ENCODE data around the gene SLC5A6. TPM values are rescaled to one million over a fixed set of nuclear protein-coding genes. Genes with fewer than 3 reads are reported as not detected.
"Not testable (repeated sequence)": the region's sequence is repeated elsewhere in the genome, so short reads cannot be mapped to it uniquely, and the experiment has no call there.

SLC5A6 gene
- total RNA-seq, 1 experiment from 2014 or later: 15.9 TPM

DNA sequence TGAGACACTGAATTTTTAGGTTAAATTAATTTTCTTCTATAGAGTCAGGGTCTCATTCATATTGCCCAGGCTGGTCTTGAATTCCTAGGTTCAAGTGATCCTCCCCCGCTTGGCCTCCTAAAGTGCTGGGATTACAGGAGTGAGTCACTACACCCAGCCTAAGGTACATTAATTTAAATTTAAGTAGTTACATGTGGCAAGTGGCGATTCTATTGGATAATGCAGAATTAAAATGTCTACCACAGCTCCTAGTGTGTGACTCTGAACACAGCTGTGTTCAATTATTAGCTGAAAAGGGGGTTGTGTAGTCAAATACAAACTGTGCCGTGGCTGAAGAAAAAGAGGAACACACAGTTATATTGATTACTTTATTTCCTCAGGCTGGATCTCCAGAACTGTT, 2.9 kb upstream of the SLC5A6 start:
- no peak for DNase-seq (ENCODE audit: low read depth)
- in situ Hi-C loops (cut with HindIII; ENCODE audit: low pct_unique_long_range_greater_than_20kb, low sequenced_read_pairs): no loop called here

DNA sequence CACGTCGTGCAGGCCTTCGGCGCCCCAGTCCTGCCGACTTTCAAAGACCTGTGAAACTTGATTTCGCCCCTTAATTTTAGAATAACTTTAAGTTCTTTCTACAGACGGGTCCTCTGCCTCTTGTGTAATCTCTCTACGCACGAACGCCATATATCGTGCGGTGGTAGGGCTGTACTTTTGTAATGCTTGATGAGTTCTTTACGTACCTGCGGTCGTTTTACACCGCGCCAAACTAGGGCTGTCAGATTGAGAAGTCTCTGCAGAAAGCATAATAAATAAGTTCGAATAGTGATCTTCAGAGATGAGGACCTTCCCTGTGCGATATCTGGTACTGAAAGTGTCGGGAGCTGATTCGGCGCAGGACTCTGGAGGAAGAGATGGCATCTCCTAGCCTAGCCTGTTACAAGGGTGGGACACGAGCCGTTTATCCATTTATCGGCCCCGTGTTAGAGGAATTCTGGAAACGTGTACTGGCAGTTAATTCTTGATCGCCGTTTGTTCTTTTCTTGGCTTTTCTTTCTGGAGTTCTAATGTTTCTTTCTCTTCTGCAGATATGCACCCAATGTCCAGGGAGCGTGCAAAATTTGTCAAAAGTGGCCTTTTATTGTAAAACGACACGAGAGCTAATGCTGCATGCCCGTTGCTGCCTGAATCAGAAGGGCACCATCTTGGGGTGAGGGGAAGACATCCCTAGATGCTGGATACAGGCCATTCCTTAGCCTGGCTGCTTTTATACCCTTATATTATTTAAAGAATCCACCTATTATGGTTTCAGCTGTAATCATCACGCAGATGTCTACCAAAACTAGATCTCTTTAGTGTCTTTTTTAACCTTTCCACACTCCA, 781 bp upstream of the SLC5A6 start:
- peak; percentile 22 for DNase-seq (ENCODE audit: low read depth)
- in situ Hi-C loops (cut with HindIII; ENCODE audit: low pct_unique_long_range_greater_than_20kb, low sequenced_read_pairs): no loop called here

DNA sequence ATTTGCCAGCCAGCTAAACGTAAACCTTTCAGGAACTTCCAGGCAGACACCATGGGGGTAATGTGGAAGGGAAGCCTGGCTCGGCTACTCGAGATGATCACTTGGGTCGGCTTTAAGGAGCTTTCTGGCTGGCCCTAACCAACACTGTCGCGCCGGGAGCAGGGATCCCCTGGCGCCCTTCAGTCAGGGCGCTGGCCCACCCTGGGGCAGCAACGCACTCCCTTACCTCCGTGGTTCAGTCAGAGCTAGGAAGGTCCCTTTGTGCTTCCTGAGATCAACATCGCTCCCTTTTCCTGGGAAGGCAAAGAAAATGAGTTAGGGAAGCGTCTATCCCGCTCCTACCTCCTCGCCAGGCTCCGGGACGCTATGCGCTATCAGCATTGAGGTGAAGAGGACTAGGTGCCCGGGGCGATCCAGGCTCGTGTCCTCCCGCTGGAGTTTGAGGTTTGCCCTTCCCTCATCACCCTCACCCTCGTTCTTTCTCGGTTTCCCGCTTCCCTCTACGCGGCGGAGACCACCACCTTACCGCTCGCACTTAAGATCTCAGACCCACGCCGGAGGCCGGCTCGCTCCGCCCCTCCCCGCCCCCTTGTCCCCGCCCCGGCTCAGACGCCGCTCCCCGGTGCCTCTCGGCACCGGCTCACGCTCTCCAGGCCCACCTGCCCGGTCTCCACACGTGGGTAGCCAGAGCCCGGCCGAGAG, 676 bp downstream of the SLC5A6 start:
- in situ Hi-C loops (cut with HindIII; ENCODE audit: low pct_unique_long_range_greater_than_20kb, low sequenced_read_pairs): no loop called here
- peak; percentile 30 for DNase-seq (ENCODE audit: low read depth)

DNA sequence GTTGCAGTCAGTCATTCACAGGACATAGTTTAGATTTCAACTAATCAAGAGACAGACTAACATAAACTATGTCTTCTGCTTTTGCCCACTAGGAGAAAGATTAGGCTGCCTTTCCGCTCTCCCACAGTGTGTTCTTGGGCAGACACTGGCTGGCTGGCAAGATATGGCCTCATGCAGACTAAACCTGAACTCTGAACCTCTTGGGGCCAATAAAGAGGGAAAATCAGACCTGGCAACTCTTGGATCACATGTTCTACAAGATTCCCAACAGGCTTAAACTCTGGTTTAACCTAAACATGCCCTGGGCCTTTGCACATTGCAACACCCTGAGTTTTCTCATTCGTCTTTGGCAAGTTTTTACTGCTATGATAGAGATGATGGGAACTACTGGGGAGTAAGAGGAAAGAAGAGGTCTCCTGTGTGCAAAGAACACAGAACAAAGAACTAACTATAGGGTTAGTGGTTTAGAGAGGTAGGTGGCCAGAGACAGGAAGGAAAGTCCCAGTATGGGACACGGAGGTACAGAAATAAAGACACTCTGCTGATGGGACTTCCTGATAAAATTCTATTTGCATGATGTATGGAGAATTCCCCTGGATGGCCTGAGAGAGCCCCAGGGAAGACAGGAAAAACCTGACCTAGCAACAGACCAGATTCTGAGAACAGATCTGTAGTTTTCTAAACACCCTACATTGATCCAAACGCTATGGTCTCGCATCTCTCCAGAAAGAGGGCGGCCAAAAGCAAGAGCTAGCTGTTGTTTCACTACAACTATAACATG, 2.3 kb downstream of the SLC5A6 start:
- in situ Hi-C loops (cut with HindIII; ENCODE audit: low pct_unique_long_range_greater_than_20kb, low sequenced_read_pairs): no loop called here
- no peak for DNase-seq (ENCODE audit: low read depth)

DNA sequence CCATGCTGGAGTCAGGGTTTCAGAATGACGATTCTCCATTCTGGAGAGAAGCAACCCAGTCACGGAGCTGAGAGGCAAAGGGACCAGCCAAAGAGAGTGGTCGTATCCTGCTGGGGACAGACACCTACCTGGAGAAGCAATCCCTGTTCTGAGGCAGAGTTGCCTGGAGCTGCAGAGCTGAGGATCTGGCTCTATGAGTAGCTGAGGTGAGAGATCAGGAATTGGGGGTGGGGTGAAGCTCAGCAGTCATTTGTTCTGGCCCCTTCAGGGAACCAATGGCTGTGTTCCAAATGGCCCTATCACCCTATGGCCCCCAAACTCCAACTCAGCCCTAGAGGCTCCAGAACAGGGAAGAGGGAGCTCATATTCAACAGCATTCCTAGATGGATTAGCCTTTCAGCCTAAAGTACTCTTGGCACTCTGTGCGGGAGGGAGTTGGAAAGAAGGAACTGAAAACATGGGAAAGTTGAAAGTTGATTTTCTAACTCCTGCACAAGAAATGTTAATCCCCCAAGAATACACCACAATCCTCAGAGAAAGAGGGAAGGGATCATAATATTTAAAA, 3.5 kb downstream of the SLC5A6 start:
- DNase-seq (ENCODE audit: low read depth): no peak
- in situ Hi-C loops (cut with HindIII; ENCODE audit: low pct_unique_long_range_greater_than_20kb, low sequenced_read_pairs): no loop called here

DNA sequence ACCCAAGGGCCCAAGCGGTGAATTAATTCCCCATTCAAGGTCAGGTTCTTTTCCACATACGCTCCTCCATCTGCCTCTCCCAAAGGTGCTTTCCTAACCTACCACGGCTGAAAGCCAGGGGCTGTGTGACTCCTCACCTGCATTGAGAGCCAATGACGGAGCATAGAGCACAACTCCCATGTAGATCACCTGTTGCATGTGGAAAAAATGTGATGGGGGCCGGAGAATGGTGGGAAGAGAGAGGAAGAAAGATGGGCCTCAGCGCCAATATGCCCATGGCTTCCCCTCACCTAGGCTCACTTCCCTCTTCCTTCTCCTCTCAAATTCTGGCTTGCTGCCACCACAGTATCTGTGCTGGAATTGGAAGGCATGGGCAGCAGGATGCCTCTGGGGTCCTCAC, 5.7 kb downstream of the SLC5A6 start:
- in situ Hi-C loops (cut with HindIII; ENCODE audit: low pct_unique_long_range_greater_than_20kb, low sequenced_read_pairs): no loop called here
- DNase-seq (ENCODE audit: low read depth): no peak

DNA sequence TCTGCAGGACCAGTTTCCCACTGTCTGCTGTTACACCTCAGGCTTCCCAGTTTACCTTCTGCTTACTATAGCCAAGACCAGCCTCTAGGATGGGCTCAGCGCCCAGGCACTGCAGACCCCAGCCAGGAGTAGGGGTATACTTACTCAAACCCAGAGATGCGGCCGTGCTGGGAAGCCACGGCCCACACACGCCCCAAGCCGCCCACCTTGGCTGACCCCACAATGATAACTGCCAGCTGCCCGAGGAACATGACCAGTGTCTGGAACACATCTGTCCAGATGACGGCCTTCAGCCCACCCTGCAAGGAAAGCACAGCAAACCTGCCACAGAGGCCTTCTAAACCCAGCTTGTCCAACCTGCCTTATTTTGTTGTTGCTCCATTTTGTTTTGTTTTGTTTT, 6.9 kb downstream of the SLC5A6 start:
- in situ Hi-C loops (cut with HindIII; ENCODE audit: low pct_unique_long_range_greater_than_20kb, low sequenced_read_pairs): no loop called here
- no peak for DNase-seq (ENCODE audit: low read depth)

DNA sequence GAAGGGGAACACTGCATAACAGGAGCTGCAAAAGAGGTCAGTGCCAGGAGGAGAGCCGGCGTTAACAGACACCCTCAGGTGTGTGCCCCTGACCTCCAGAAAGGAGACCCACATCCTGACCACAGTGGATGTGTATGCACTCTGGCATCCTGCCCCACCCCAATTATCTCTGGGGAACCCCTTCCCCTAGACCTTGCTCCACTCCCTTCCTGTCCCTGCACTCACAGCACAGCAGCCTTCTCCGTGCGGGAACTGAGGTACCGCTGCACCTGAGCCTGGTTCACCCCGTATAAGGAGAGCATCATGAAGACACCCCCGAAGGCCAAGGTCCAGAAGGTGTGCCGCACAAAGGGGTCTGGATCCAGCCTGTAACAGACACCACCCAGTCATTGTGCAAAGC, 7.5 kb downstream of the SLC5A6 start:
- DNase-seq (ENCODE audit: low read depth): no peak
- in situ Hi-C loops (cut with HindIII; ENCODE audit: low pct_unique_long_range_greater_than_20kb, low sequenced_read_pairs): no loop called here

DNA sequence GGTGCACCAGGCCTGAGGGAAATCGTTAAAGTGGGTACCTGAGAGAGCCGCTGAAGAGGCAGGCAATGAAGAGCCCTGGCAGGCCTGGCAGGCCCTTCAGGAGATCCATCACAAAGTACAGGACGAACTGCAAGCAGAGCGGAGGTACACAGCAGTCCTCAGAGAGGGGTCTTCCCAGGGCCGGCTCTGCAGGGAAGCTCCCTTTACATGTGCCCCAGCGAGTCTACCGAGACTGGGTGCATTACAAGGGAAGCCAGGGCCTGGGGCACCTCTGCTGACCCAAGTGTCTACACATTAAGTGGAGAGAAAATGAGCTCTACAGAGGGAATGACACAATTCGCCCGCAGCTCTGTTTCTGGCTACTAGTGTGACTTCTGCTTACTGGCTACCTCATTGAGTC, 8.3 kb downstream of the SLC5A6 start:
- in situ Hi-C loops (cut with HindIII; ENCODE audit: low pct_unique_long_range_greater_than_20kb, low sequenced_read_pairs): no loop called here
- DNase-seq (ENCODE audit: low read depth): no peak

DNA sequence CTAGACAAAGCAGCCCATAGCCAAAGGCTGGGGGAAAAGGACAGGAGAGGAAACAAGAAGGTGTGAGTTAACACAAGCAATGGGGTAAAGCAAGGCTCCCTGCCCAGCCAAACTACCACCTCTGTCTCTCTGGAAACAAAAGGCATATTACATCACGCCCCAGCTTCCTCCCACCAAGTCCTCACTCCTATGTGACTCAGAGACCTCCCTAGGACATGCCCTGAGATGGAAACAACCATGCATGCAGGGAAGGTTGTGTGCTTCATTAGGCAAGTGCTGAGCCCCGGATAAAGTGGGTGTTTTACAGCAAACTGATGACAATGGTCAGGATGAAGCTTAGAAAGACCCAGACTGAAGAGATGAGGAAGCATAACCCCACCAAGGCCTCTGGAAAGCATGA, 9.2 kb downstream of the SLC5A6 start:
- peak; percentile 23 for DNase-seq (ENCODE audit: low read depth)
- in situ Hi-C loops (cut with HindIII; ENCODE audit: low pct_unique_long_range_greater_than_20kb, low sequenced_read_pairs): no loop called here

DNA sequence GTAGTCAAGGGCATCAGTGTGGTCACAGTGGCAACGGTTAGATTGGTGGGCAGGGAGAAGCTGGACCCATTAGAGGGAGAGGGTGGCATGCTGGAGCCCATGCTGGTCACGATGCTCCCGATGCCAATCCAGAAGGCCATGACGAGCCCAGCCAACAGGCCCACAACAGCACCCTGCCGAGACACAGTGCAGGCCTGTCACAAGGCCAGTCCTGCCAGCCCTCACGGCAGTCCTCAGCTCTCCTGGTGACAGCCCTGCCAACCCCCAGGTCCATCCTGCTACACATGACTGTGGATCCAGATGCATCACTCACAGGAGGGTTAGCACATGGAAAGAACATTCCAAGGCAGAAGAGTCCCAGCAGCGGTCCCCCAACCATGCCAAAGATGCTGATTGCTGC, 10.4 kb downstream of the SLC5A6 start:
- no peak for DNase-seq (ENCODE audit: low read depth)
- in situ Hi-C loops (cut with HindIII; ENCODE audit: low pct_unique_long_range_greater_than_20kb, low sequenced_read_pairs): no loop called here

DNA sequence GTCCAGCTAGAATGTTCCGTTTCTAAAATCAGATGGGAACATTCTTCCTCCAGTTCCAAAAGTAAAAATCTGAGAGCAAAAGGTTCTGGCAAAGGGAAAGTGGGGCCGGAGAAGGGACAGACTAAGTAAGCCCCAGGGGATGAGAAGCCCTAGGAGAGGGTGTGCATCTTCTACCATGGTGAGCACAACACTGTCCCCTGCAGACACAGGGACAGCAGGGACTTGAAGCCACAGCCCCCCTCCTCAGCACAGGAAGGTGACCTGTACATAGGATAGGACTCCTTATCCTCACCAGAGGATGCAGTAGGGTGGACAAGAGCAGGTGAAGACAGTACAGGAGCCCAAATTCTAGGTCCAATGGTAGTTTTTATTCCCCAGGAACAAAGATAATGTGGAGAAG, 12.8 kb downstream of the SLC5A6 start:
- DNase-seq (ENCODE audit: low read depth): no peak
- in situ Hi-C loops (cut with HindIII; ENCODE audit: low pct_unique_long_range_greater_than_20kb, low sequenced_read_pairs): no loop called here

DNA sequence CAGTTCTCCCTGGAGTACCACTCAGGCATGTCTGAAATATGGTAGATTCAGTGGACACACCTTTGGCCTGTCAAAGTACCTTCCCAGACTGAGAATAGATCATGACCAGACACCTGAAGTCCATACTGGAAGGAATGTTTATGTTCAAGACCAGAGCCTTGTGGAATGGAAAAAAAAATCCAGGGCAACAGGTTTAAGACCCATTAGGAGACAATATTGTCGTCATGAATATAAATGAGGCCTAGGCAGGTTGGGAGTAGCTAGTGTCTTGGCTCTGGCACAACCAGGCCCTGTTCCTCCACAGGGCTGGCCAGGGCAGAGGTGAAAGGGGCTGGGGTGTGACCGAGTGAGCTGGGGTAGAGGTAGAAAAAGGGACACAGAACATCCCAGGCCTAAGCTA, 13.4 kb downstream of the SLC5A6 start:
- DNase-seq (ENCODE audit: low read depth): no peak
- in situ Hi-C loops (cut with HindIII; ENCODE audit: low pct_unique_long_range_greater_than_20kb, low sequenced_read_pairs): no loop called here

DNA sequence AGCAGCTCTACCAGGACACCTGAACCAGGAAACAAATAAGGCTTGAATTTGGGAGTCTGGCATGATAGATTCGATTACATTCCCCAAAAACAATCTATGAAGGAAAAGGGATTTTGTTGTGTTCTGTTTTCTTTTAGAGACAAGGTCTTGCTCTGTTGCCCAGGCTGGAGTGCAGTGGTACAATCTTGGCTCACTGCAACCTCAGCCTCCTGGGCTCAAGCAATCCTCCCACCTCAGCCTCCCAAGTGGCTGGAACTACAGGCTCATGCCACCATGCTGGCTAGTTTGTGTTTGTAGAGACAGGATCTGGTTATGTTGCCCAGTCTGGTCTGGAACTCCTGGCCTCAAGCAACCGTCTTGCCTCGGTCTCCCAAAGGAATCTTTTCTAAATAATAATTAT, 14.0 kb downstream of the SLC5A6 start:
- in situ Hi-C loops (cut with HindIII; ENCODE audit: low pct_unique_long_range_greater_than_20kb, low sequenced_read_pairs); DNase-seq (ENCODE audit: low read depth): not testable (repeated sequence)

DNA sequence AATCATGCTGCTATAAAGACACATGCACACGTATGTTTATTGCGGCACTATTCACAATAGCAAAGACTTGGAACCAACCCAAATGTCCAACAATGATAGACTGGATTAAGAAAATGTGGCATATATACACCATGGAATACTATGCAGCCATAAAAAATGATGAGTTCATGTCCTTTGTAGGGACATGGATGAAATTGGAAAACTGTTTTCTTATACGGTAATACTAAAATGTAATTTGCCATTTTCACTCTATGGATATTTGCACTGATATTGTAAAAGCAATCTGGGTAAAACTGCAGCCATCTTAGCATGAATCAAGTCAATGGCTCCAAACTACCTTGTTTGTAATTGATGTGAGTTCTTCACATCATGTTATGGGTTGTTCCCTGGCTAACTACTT, 16.3 kb downstream of the SLC5A6 start:
- DNase-seq (ENCODE audit: low read depth); in situ Hi-C loops (cut with HindIII; ENCODE audit: low pct_unique_long_range_greater_than_20kb, low sequenced_read_pairs): not testable (repeated sequence)

DNA sequence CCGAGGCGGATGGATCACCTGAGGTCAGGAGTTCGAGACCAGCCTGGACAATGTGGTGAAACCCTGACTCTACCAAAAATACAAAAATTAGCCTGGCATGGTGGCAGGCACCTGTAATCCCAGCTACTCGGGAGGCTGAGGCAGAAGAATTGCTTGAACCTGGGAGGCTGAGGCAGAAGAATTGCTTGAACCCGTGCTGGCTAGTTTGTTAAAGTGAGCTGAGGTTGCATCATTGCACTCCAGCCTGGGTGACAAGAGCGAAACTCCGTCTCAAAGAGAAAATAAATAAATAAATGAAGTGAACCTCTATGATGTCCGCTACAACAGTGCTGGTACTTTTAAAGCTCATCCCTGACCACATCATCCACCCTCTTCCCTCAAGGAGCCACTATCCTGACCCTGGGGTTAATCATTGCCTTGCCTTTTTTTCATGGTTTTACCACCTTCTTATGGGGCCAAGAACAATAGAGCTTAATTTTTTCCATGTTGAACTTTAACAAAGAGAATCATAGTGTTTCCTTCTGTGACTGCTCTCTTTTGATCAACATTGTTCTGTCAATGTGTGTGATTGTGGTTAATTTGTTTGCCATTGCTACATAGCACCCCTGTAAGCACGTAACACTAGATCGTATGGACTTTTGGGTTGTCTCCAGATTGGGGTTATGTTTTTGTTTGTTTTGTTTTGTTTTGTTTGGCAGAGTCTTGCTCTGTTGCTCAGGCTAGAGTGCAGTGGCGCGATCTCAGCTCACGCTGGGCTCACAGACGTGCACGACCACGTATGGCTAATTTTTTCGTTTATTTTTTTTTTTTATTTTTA, 17.3 kb downstream of the SLC5A6 start:
- DNase-seq (ENCODE audit: low read depth): peak; percentile 97
- in situ Hi-C loops (cut with HindIII; ENCODE audit: low pct_unique_long_range_greater_than_20kb, low sequenced_read_pairs): no loop called here

DNA sequence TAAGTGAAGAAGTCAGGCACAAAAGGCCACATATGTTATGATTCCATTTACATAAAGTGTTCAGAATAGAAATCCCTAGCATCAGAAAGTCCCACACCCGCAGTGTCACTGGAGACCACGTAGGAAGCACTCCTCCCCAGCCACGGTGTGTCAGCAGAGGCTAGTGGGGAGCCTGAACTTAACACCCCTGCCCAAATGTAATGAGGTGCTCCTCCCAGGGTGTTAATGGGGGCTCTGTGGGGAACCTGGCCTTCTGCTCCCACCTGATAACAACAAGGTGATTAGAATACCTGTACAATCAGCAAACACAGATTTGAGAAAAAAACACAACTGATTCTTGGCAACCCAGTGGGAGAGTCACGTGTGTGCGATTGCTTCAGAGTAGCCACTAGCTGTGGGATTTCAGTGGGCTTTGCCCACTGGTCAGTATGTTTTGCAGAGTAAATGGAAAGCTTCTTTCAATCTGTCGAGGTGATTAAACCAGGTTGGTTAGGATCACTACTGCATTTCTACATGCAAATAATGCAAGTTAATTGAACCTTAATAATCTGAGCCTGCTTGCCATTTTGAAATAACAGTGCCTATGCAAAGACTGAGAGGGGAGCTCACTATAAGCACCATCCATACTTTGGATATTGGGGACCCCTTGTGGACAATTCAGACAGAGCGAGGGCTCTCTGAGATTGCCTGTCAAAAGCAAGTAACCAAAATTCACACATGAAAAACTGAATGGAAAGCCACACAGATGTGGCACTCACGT, 20.8 kb downstream of the SLC5A6 start:
- in situ Hi-C loops (cut with HindIII; ENCODE audit: low pct_unique_long_range_greater_than_20kb, low sequenced_read_pairs): no loop called here
- DNase-seq (ENCODE audit: low read depth): peak; percentile 34
